HepG2 (cell line): ENCODE data around the gene MSRB2. TPM values are rescaled to one million over a fixed set of nuclear protein-coding genes. Genes with fewer than 3 reads are reported as not detected.

Source experiments
- HIVEP1 ChIP-seq: sonication (generic); formaldehyde crosslinking; IDR thresholded peaks from 2 replicates; pipeline ENCODE4 v1.4.0; 2020; ENCODE audit warnings: mild to moderate bottlenecking, missing genetic modification reagents
- ZMYM4 ChIP-seq: sonication (generic); formaldehyde crosslinking; IDR thresholded peaks from 2 replicates; pipeline ENCODE4 v1.8.1; 2023; ENCODE audit warnings: mild to moderate bottlenecking, missing genetic modification reagents
- ZNF547 ChIP-seq: sonication (generic); formaldehyde crosslinking; IDR thresholded peaks from 2 replicates; pipeline ENCODE4 v1.5.1; 2020; ENCODE audit warnings: mild to moderate bottlenecking, missing genetic modification reagents
- ZNF710 ChIP-seq: sonication (generic); formaldehyde crosslinking; IDR thresholded peaks from 2 replicates; pipeline ENCODE4 v1.5.0; 2020; ENCODE audit warnings: mild to moderate bottlenecking, missing genetic modification reagents, borderline replicate concordance
- polyA plus RNA-seq, 8 experiments: library from polyadenylated mRNA; depleted of rRNA in 3 of 8; stranded (reverse) in 7 of 8; unstranded in 1 of 8; fragments of >200 nt; fragmentation: Illumina TruSeq in 4 of 8; extraction: Trizol in 4 of 8; gene quantifications; 2 replicates each; pipeline versions ENCODE4 v1.2.1 to v1.2.3, GENCODE V29; 2011 to 2016; ENCODE audit warnings: low read depth in 4 of 8, missing spikeins in 1 of 8, mixed read lengths in 1 of 8; ENCODE audit not compliant: insufficient read depth in 1 of 8
- total RNA-seq, 5 experiments: library from RNA; depleted of rRNA; stranded (reverse); fragments of >200 nt; fragmentation: Illumina TruSeq; extraction: Trizol; gene quantifications; 2 replicates each; pipeline ENCODE4 v1.2.3, GENCODE V29; 2016; ENCODE audit warnings: low read depth in 1 of 5
- TF ChIP-seq, protein P1 (sequence below), 2 experiments: fragments of 450-650 bp in 1 of 2; sonication (generic) in 1 of 2; formaldehyde crosslinking in 1 of 2; IDR thresholded peaks; 2 replicates each; pipeline versions ENCODE4 v1.6.1 to v1.8.0; 2016 to 2022; ENCODE audit warnings: antibody characterized with exemption in 1 of 2, mild to moderate bottlenecking in 1 of 2, missing genetic modification reagents in 1 of 2
- TF ChIP-seq, protein P2 (sequence below): sonication (generic); formaldehyde crosslinking; IDR thresholded peaks from 2 replicates; pipeline ENCODE4 v1.5.0; 2020; ENCODE audit warnings: mild to moderate bottlenecking, missing genetic modification reagents
- TF ChIP-seq, protein P3 (sequence below): sonication (generic); formaldehyde crosslinking; IDR thresholded peaks from 2 replicates; pipeline ENCODE4 v1.5.0; 2020; ENCODE audit warnings: mild to moderate bottlenecking, missing genetic modification reagents, borderline replicate concordance
- TF ChIP-seq, protein P4 (sequence below): sonication (generic); formaldehyde crosslinking; IDR thresholded peaks from 2 replicates; pipeline ENCODE4 v1.4.0; 2020; ENCODE audit warnings: missing genetic modification reagents

MSRB2 gene
- total and polyA plus RNA-seq, 2 of the 13 experiments (the other 11 are each of a cell fraction or from before 2014, with no cell fraction given): 8.3 to 22.1 TPM

DNA sequence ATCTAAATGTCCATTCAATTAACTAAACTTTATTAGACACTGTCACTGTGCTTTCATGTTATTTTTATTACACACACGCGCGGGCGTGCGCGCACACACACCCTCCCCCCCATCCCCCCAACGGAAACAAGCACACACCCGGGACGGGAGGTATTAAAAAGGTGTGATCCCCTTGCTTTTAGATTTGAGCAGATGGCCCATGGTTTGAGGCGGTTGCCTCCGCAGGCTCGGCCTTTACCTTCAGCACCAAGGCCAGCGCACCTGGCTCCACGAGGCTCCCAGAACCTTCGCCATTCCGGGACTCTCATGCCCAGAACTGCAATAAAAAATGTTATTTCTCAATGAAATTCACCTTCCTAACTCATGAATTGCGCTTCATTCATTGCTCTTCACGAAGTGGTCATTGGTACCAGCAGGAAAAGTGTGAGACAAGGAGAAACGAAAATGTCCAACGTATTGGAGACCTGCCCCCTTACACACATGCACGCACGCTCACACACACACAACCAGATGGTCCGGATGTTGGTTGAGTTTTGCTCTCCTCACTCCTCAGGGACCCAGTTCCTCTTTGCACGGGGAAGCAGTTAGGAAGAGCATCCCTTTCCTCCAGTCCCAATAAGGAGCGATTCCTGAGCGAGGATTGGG is 76.0 kb downstream of the MSRB2 start (continued):
- TF ChIP-seq, protein P1, sequence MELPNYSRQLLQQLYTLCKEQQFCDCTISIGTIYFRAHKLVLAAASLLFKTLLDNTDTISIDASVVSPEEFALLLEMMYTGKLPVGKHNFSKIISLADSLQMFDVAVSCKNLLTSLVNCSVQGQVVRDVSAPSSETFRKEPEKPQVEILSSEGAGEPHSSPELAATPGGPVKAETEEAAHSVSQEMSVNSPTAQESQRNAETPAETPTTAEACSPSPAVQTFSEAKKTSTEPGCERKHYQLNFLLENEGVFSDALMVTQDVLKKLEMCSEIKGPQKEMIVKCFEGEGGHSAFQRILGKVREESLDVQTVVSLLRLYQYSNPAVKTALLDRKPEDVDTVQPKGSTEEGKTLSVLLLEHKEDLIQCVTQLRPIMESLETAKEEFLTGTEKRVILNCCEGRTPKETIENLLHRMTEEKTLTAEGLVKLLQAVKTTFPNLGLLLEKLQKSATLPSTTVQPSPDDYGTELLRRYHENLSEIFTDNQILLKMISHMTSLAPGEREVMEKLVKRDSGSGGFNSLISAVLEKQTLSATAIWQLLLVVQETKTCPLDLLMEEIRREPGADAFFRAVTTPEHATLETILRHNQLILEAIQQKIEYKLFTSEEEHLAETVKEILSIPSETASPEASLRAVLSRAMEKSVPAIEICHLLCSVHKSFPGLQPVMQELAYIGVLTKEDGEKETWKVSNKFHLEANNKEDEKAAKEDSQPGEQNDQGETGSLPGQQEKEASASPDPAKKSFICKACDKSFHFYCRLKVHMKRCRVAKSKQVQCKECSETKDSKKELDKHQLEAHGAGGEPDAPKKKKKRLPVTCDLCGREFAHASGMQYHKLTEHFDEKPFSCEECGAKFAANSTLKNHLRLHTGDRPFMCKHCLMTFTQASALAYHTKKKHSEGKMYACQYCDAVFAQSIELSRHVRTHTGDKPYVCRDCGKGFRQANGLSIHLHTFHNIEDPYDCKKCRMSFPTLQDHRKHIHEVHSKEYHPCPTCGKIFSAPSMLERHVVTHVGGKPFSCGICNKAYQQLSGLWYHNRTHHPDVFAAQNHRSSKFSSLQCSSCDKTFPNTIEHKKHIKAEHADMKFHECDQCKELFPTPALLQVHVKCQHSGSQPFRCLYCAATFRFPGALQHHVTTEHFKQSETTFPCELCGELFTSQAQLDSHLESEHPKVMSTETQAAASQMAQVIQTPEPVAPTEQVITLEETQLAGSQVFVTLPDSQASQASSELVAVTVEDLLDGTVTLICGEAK (IDR thresholded peaks at IDR 0.05): no peak
- TF ChIP-seq, protein P1 (CRISPR knock-in tag; IDR thresholded peaks at IDR 0.05): peak; percentile 65
- TF ChIP-seq ZNF710: no peak
- TF ChIP-seq, protein P2, sequence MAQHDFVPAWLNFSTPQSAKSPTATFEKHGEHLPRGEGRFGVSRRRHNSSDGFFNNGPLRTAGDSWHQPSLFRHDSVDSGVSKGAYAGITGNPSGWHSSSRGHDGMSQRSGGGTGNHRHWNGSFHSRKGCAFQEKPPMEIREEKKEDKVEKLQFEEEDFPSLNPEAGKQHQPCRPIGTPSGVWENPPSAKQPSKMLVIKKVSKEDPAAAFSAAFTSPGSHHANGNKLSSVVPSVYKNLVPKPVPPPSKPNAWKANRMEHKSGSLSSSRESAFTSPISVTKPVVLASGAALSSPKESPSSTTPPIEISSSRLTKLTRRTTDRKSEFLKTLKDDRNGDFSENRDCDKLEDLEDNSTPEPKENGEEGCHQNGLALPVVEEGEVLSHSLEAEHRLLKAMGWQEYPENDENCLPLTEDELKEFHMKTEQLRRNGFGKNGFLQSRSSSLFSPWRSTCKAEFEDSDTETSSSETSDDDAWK: no peak
- no peak for TF ChIP-seq ZNF547 (CRISPR knock-in tag)
- no peak for TF ChIP-seq ZMYM4 (CRISPR knock-in tag)
- TF ChIP-seq HIVEP1 (CRISPR knock-in tag): no peak
- TF ChIP-seq, protein P3, sequence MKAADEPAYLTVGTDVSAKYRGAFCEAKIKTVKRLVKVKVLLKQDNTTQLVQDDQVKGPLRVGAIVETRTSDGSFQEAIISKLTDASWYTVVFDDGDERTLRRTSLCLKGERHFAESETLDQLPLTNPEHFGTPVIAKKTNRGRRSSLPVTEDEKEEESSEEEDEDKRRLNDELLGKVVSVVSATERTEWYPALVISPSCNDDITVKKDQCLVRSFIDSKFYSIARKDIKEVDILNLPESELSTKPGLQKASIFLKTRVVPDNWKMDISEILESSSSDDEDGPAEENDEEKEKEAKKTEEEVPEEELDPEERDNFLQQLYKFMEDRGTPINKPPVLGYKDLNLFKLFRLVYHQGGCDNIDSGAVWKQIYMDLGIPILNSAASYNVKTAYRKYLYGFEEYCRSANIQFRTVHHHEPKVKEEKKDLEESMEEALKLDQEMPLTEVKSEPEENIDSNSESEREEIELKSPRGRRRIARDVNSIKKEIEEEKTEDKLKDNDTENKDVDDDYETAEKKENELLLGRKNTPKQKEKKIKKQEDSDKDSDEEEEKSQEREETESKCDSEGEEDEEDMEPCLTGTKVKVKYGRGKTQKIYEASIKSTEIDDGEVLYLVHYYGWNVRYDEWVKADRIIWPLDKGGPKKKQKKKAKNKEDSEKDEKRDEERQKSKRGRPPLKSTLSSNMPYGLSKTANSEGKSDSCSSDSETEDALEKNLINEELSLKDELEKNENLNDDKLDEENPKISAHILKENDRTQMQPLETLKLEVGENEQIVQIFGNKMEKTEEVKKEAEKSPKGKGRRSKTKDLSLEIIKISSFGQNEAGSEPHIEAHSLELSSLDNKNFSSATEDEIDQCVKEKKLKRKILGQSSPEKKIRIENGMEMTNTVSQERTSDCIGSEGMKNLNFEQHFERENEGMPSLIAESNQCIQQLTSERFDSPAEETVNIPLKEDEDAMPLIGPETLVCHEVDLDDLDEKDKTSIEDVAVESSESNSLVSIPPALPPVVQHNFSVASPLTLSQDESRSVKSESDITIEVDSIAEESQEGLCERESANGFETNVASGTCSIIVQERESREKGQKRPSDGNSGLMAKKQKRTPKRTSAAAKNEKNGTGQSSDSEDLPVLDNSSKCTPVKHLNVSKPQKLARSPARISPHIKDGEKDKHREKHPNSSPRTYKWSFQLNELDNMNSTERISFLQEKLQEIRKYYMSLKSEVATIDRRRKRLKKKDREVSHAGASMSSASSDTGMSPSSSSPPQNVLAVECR: no peak
- TF ChIP-seq, protein P4, sequence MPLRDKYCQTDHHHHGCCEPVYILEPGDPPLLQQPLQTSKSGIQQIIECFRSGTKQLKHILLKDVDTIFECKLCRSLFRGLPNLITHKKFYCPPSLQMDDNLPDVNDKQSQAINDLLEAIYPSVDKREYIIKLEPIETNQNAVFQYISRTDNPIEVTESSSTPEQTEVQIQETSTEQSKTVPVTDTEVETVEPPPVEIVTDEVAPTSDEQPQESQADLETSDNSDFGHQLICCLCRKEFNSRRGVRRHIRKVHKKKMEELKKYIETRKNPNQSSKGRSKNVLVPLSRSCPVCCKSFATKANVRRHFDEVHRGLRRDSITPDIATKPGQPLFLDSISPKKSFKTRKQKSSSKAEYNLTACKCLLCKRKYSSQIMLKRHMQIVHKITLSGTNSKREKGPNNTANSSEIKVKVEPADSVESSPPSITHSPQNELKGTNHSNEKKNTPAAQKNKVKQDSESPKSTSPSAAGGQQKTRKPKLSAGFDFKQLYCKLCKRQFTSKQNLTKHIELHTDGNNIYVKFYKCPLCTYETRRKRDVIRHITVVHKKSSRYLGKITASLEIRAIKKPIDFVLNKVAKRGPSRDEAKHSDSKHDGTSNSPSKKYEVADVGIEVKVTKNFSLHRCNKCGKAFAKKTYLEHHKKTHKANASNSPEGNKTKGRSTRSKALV (CRISPR knock-in tag): no peak
